Uterus (tissue), 2 donors: Measurements from ENCODE around the gene KCNQ1OT1.

ENCODE experiments used
- CTCF ChIP-seq, 4 experiments: fragments of 200-600 bp in 2 of 4; fragments of 450-650 bp in 2 of 4; sonication (generic) in 2 of 4; IDR thresholded peaks; one replicate each; pipeline ENCODE4 v1.5.1; 2016 to 2019; ENCODE audit warnings: antibody characterized with exemption in 4 of 4, mild to moderate bottlenecking in 2 of 4, moderate library complexity in 1 of 4
- POLR2A ChIP-seq, 2 donors: fragments of 450-650 bp; IDR thresholded peaks; one replicate each; pipeline ENCODE4 v1.6.1; 2016; ENCODE audit warnings: antibody characterized with exemption in 2 of 2, mild to moderate bottlenecking in 1 of 2, moderate library complexity in 1 of 2

GRCh38 chr11:2590131-2590964 lies 109.4 kb downstream of the KCNQ1OT1 start:
- TF ChIP-seq CTCF (IDR thresholded peaks at IDR 0.05), result no peak
- no peak for TF ChIP-seq POLR2A (IDR thresholded peaks at IDR 0.05)
